Fibroblast of lung (primary cell): ENCODE measurements around the gene MYBBP1A. TPM values are rescaled to one million over a fixed set of nuclear protein-coding genes. Genes with fewer than 3 reads are reported as not detected.

Source experiments
- DNase-seq, 2 donors: peaks; one replicate each; pipeline versions ENCODE4 v3.0.0 to v3.0.0-alpha.2; 2010; ENCODE audit warnings: low read depth in 2 of 2
- H2AFZ ChIP-seq: 2 replicates; pipeline ENCODE4 v1.5.1; 2012; ENCODE audit warnings: low read length, control low read depth, inconsistent platforms
- H3K27ac ChIP-seq: 2 replicates; pipeline ENCODE4 v1.5.1; 2011; ENCODE audit warnings: low read length, control low read depth; ENCODE audit not compliant: insufficient read depth
- H3K27me3 ChIP-seq: 2 replicates; pipeline ENCODE4 v1.5.1; 2011; ENCODE audit warnings: mild to moderate bottlenecking, low read length; ENCODE audit not compliant: control insufficient read depth, insufficient read depth
- H3K36me3 ChIP-seq: 2 replicates; pipeline ENCODE4 v1.5.1; 2011; ENCODE audit warnings: low read length; ENCODE audit not compliant: control insufficient read depth, insufficient read depth
- H3K4me1 ChIP-seq: 2 replicates; pipeline ENCODE4 v1.5.1; 2011; ENCODE audit warnings: low read length; ENCODE audit not compliant: control insufficient read depth, insufficient read depth; ENCODE audit errors: extremely low read depth
- H3K4me2 ChIP-seq: 2 replicates; pipeline ENCODE4 v1.5.1; 2011; ENCODE audit warnings: low read length, control low read depth; ENCODE audit not compliant: insufficient read depth; ENCODE audit errors: extremely low read depth
- H3K4me3 ChIP-seq, 4 experiments: fragments of 200-600 bp in 1 of 4; sonication (generic) in 1 of 4; replicated peaks in 1 of 4; 2 replicates each; pipeline ENCODE4 v1.5.1; 2011 to 2016; ENCODE audit warnings: low read length in 4 of 4, low read depth in 3 of 4, mild to moderate bottlenecking in 3 of 4, control low read depth in 2 of 4, inconsistent platforms in 1 of 4, mixed read lengths in 1 of 4; ENCODE audit not compliant: insufficient read depth in 1 of 4; ENCODE audit errors: control extremely low read depth in 1 of 4
- H3K79me2 ChIP-seq: 2 replicates; pipeline ENCODE4 v1.5.1; 2012; ENCODE audit warnings: mild to moderate bottlenecking, low read length, inconsistent platforms; ENCODE audit not compliant: control insufficient read depth, insufficient read depth
- H3K9ac ChIP-seq: 2 replicates; pipeline ENCODE4 v1.5.1; 2011; ENCODE audit warnings: mild to moderate bottlenecking, low read length, control low read depth; ENCODE audit not compliant: insufficient read depth
- H3K9me3 ChIP-seq: 2 replicates; pipeline ENCODE4 v1.5.1; 2012; ENCODE audit warnings: low read depth, low read length; ENCODE audit not compliant: control insufficient read depth, insufficient read depth
- H4K20me1 ChIP-seq: 2 replicates; pipeline ENCODE4 v1.5.1; 2011; ENCODE audit warnings: low read length; ENCODE audit not compliant: control insufficient read depth, insufficient read depth; ENCODE audit errors: extremely low read depth
- EZH2 ChIP-seq: IDR thresholded peaks from 2 replicates; pipeline ENCODE4 v1.5.1; 2012; ENCODE audit warnings: low read length, control low read depth, mild to moderate bottlenecking; ENCODE audit errors: missing control alignments
- polyA plus RNA-seq, 2 donors: library from polyadenylated mRNA; depleted of rRNA in 1 of 2; stranded (reverse) in 1 of 2; unstranded in 1 of 2; fragments of >200 nt; gene quantifications; 2 replicates each; pipeline ENCODE4 v1.2.1, GENCODE V29; 2011 to 2012; ENCODE audit warnings: missing spikeins in 1 of 2
- total RNA-seq: library from RNA; depleted of rRNA; stranded (reverse); fragments of >200 nt; gene quantifications from 2 replicates; pipeline ENCODE4 v1.2.1, GENCODE V29; 2014
- TF ChIP-seq, protein P1 (sequence below), 2 donors: IDR thresholded peaks in 1 of 2; conservative IDR thresholded peaks in 1 of 2; 1 replicate in 1 of 2; 2 replicates in 1 of 2; pipeline ENCODE4 v1.5.1; 2011 to 2012; ENCODE audit warnings: low read length in 2 of 2, control low read depth in 1 of 2, inconsistent platforms in 1 of 2, low read depth in 1 of 2, mild to moderate bottlenecking in 1 of 2

Gene MYBBP1A
- total and polyA plus RNA-seq, 2 donors (not counting 1 experiment from before 2014, with no cell fraction given) = 14.1 to 28.6 TPM

DNA sequence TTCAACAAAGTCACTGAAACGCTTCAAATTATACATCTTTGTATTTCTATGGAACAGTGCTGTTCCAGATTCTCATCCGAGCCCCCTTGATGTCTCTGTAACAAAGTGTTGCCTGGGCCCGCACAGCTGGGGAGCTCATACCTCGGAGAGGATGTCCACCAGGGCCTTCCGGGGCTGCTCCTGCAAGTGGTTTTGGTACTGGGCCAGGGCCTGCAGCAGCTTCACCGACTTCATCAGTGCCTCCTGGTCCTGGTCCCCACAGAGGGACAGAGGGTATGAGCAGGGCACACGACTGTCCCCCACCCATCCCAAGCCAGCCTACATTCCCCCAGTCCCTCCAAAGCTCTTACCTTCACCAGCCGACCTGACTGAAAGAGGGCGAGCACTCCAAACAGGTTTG, 1.5 kb downstream of the MYBBP1A start:
- H3K27me3 ChIP-seq = no peaks in the 10 kb centered on the region
- no peak for TF ChIP-seq EZH2
- TF ChIP-seq, protein P1, sequence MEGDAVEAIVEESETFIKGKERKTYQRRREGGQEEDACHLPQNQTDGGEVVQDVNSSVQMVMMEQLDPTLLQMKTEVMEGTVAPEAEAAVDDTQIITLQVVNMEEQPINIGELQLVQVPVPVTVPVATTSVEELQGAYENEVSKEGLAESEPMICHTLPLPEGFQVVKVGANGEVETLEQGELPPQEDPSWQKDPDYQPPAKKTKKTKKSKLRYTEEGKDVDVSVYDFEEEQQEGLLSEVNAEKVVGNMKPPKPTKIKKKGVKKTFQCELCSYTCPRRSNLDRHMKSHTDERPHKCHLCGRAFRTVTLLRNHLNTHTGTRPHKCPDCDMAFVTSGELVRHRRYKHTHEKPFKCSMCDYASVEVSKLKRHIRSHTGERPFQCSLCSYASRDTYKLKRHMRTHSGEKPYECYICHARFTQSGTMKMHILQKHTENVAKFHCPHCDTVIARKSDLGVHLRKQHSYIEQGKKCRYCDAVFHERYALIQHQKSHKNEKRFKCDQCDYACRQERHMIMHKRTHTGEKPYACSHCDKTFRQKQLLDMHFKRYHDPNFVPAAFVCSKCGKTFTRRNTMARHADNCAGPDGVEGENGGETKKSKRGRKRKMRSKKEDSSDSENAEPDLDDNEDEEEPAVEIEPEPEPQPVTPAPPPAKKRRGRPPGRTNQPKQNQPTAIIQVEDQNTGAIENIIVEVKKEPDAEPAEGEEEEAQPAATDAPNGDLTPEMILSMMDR (conservative IDR thresholded peaks at IDR 0.05 in 1 of 2, IDR thresholded peaks at IDR 0.05 in 1 of 2; ENCODE audit: low read depth in 1 of 2, low read length in 2 of 2) = no peak
- H3K4me2 ChIP-seq = peak overlapping the region; percentile 86
- H2AFZ ChIP-seq = no peak overlapping the region
- no peaks in the 10 kb centered on the region for H4K20me1 ChIP-seq
- peak overlapping the region in 2 of 4 experiments; percentile 88 to 92 for H3K4me3 ChIP-seq
- H3K9me3 ChIP-seq = no peaks in the 10 kb centered on the region
- H3K4me1 ChIP-seq = peaks cover 5% of the 10 kb centered on the region
- no peak for DNase-seq
- no peak overlapping the region for H3K27ac ChIP-seq
- H3K36me3 ChIP-seq = peaks cover 16% of the 10 kb centered on the region
- no peak overlapping the region for H3K9ac ChIP-seq
- peaks cover 19% of the 10 kb centered on the region for H3K79me2 ChIP-seq

DNA sequence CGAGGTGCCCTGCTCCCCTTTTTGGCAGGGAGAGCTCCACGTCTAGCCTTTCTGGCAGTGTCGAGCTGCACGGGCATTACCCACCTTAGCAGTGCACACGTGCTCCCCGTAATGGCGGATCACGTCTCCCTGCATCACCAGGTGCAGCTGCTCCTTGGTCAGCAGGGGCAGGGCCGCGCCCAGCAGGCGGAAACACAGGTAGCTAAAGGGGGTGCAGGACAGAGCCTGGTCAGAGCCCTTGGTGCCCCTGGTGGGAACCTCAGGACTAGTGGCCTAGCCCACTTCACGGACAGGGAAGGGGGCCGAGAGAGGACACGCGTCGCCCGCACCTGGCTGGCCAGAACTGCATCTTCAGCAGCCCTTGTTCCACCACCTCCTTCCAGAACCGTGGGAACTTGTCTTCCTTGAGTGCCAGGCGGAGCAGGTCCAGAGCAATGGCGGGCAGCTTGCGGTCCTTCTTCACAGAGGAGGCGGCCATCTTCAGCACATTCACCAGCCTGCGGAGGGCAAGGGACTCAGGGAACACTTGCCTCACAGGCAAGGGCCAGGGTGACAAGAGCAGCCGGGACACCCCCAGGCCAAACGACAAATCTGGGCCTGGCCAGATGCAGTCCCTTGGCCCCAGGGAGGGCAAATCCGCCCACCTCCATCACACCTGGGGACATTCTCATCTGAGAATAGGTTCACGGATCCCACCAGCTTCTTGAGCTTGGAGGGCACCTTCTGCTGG, 3.2 kb downstream of the MYBBP1A start:
- Histone ChIP-seq H3K9ac (no peak overlapping the region), H3K79me2 (peaks cover 19% of the 10 kb centered on the region), H3K27me3 (no peaks in the 10 kb centered on the region), H3K36me3 (peaks cover 20% of the 10 kb centered on the region), H3K27ac (no peak overlapping the region), H3K4me2 (no peak overlapping the region), H3K4me1 (peaks cover 5% of the 10 kb centered on the region), H4K20me1 (no peaks in the 10 kb centered on the region), H2AFZ (no peak overlapping the region), H3K4me3 (no peak overlapping the region), H3K9me3 (no peaks in the 10 kb centered on the region)
- no peak for TF ChIP-seq EZH2
- TF ChIP-seq, protein P1 (conservative IDR thresholded peaks at IDR 0.05 in 1 of 2, IDR thresholded peaks at IDR 0.05 in 1 of 2; ENCODE audit: low read depth in 1 of 2, low read length in 2 of 2) = no peak
- no peak for DNase-seq

DNA sequence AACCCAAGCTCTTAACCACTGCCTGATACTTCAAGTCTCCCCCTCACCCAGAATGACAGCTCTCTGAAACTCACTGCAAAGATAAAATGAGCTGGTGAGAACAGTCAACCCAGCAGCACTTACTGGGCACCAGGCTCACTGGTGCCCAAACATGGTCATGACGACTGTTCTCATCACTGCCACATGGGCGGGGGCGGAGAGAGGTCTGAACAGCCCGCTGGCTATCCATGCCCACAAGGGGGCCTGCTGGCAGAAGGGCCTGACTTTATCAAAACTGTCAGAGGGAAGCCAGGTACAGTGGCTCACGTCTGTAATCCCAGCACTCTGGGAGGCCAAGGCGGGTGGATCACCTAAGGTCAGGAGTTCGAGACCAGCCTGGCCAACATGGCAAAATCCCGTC, 4.0 kb downstream of the MYBBP1A start:
- peaks cover 19% of the 10 kb centered on the region for H3K79me2 ChIP-seq
- DNase-seq = no peak
- no peaks in the 10 kb centered on the region for H3K9me3 ChIP-seq
- H3K27ac ChIP-seq = no peak overlapping the region
- no peaks in the 10 kb centered on the region for H3K27me3 ChIP-seq
- TF ChIP-seq, protein P1 (conservative IDR thresholded peaks at IDR 0.05 in 1 of 2, IDR thresholded peaks at IDR 0.05 in 1 of 2; ENCODE audit: low read depth in 1 of 2, low read length in 2 of 2) = no peak
- no peak for TF ChIP-seq EZH2
- no peak overlapping the region for H3K9ac ChIP-seq
- no peaks in the 10 kb centered on the region for H4K20me1 ChIP-seq
- peaks cover 5% of the 10 kb centered on the region for H3K4me1 ChIP-seq
- peaks cover 20% of the 10 kb centered on the region for H3K36me3 ChIP-seq
- no peak overlapping the region for H2AFZ ChIP-seq
- H3K4me3 ChIP-seq = no peak overlapping the region
- H3K4me2 ChIP-seq = no peak overlapping the region
